HG02623 (cell line): ENCODE measurements around the gene TMEM182.

Source experiments
- ATAC-seq: cut with Tn5 transposase; IDR thresholded peaks from one replicate; pipeline ENCODE4 v1.9.1; 2021; ENCODE audit warnings: moderate library complexity; ENCODE audit not compliant: unreplicated experiment

The TMEM182 gene, protein sequence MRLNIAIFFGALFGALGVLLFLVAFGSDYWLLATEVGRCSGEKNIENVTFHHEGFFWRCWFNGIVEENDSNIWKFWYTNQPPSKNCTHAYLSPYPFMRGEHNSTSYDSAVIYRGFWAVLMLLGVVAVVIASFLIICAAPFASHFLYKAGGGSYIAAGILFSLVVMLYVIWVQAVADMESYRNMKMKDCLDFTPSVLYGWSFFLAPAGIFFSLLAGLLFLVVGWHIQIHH

DNA sequence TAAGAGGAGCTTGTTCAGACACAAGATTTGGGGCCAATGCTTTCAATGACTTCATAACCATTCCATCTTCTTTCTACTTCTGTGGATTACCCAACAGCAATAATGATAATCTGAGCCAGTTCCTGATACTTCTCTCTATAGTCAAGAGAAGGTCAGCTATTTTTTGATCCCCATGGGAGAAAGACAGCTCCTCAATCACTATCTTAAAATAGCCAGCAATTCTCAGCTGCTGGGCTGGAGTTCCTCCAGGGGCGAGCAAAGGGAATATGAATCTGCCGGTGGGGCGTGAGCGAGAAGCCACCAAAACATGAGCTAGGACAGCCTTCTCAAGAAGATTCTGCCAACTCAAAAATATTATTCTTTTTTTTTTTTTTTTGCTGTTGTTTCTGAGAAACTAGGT lies at the start of gene TMEM182:
TSS of gene TMEM182 (plus strand) at position 269 of the 400 bp plus-strand sequence. CDS start 187 bp downstream, outside the sequence.
- no peak for ATAC-seq

DNA sequence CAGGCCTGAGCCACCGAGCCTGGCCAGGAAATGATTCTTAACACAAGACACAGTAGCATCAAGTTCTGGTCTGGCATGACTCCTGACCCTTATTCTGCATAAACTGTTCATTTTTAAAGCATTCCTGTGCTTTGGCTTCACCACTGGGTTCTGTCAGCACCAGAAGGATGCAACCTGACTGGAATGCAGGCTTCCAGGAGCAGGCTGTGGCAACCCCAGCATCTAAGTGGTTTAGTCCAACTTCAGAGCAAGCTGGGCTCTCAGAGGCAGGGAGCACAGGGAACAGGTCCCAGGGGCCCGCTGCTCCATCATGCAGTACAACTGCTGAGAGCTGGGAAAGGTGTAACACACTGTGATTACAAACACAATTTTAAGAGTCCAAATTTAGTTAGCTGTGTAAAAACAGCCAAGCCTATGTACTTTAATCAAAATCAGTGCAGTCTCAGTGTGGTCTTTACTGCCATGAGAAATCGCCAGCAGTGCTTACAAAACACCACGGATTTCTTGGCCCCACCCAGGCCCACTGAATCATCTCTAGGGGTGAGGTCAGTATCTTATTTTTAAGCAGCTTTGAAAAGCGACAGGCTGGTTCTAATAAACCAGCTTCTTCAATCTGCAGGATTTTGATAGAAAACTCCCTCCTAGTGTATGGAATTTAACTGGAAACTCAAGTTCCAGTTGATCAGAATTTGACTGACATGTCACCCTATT lies 44.4 kb upstream of the TMEM182 start:
- no peak for ATAC-seq

- no peak for ATAC-seq
These were observed 43.2 kb upstream of the TMEM182 start for GRCh38 chr2:102718387-102719316.

DNA sequence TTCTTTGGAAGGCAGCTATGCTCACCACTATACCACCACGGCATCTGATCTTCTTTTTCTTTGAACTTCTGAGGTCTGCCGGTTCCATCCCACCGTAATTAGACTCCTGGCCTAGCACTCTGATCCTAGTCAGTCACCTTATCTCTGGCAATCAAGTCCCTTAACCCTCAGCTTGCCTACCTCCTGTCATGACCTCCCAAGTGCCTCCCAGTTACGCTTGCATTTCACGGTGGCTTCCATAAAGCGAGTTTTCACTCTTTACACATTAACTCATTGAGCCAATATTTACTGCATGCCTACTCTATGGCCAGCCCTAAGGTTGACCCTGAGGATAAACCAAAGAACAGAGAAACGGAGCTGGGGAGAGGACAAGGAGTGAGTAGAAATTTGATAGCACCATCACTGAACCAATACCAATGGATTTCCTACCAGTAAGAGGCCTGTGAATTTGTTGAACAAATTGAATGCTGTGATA lies 37.8 kb upstream of the TMEM182 start:
- ATAC-seq = no peak

DNA sequence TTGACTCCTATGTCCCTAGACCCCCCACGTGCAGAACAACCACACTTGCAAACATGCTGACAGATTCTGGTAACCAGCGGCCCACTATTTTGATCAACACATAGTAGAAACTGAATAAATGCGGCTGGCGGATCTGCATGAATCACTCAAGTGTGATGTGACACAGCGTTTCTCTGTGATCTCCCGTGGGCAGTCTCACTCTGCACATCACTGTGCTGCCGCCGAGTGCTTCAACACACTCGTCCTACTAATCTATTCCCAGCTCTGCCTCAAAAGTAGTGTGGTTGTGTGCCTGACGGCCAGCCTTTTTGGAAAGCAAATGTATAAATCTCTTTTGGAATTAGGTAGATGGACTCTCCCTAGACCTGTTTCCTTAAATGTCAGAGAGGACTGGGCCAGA lies 37.3 kb upstream of the TMEM182 start:
- ATAC-seq = no peak

DNA sequence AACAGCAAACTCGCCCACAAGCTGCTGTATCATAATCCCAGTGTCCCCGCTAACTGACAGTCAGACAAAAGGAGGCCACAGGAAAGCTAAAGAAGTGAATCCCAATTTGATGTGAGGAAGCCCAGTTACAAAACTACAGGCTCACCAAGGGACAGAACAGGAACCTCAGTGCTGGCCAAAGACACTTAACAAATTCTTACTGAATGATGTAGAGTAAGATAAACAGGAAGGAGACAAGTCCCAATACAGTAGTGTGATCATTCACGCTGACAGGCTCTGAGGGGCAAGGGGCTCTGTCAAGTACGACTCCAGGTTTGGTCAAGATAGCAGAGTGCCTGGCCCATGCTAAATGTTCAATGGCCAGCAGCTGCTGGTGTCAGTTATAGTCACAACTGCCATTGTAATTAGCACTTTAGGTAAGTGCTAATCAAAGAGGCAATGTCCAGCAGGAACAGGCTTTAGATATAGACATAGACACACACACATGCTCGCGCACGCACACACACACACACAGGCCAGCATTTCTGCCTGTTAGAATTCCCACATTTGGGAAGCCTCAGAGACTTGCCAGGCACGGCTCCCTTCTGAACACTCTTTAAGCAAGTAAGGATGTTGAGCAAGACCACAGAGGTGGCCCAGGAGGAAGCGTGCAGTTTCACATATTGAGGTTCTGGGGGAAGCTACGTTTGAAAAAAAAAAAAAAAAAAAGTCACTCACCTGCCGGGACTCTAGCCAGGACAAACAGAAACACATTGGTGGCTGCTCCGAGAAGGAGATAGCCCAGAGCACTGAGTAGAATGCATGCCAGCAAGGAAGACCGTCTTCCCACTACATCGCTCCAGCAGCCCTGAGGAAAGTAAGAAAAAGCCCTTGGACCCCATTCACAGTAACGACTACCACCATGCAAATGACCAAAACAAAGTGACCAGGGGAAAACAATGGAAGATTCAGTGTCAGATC lies 35.4 kb upstream of the TMEM182 start:
- no peak for ATAC-seq

DNA sequence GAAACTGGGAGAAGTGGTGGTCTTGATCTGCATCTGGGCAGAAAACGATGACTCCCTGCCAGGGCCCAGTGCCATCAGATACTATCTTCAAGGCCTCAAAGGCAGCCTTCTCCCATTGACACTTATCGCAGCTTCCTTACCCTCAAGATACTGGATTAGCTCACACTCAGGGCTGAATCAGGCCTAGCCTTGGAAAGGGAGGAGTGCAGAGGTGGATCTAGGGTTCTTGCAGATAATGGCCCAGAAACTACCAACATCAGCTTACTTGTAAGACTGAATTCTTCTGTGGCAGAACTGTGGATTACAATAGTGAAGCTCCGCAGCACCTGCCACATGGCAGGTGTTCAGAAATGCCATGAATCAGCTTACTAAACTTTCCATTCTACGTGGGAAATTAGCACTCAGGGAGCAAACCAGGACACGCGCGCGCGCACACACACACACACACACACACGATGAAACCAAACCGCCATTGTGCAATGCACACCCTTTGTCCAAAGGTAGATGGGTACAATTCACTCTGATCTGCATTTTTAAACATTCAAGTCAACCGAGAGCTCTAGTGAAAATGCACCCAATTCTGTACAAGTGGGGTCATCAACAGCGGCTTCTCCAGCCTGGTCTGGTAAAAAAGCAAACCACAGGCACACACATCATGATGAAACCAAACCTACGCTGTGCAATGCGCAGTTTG lies 26.3 kb upstream of the TMEM182 start:
- ATAC-seq = no peak

DNA sequence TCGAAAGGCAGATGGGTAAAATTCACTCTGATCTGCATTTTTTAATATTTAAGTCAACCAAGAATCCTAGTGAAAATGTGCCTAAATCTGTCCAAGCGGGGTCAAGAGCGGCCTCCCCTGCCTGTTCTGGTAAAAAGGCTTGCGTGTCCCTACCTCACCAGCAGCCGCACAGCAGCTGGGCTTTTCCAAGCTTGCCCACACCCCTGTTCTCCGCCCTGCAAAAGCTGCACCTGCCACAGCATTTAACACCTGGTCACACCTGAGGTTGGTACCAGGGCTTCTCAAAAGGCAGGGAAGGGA lies 25.8 kb upstream of the TMEM182 start:
- ATAC-seq = peak; percentile 9

DNA sequence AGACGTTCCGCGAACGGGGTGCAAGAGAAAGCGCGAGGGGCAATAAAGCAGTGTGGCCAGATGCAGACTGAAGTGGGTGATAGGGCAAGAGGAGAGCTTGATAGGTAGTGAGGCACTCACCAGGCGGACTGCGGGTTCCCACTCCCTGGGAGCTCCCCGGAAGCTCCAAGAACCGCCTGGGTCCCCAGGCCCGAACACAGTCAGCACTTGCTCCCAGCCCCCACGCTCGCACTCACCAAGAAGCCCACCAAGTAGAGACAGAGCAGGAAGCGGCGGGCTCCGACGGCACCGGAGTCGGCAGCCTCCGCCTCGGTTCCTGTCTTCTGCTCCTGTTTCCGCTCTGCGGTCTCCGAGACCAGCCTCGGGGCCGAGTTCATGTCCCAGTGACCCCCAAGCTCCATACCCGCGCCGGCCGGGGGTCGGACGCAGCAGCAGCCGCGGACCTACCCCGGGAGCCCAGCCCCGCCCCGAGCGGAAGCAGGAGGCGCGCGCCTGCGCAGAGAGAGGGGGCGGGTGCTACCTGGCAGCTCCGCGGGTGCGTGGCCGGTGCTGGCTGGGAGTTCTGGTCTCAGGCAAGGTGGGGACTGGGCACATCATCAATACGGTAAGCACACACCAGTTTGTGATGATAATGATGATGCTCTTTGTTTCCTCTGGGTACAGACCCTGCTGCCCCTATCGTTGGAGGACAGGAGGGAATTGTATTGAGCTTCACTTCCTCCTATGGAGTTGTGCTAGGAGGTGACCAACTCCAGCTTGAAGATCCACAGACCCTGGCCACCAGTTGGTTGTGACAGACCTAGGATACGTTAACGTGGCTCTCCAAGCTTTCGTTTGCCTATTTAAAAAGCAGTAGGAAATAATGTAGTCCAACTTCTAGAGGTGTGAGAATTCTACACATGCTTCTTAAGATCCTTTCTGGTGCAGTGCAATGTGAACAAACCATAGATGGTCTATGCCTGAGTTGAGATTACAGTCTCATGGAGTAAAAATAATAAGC lies 25.1 kb upstream of the TMEM182 start:
- ATAC-seq = peak; percentile 87

- ATAC-seq = peak; percentile 32
These were observed 24.4 kb upstream of the TMEM182 start for GRCh38 chr2:102737431-102737830.

DNA sequence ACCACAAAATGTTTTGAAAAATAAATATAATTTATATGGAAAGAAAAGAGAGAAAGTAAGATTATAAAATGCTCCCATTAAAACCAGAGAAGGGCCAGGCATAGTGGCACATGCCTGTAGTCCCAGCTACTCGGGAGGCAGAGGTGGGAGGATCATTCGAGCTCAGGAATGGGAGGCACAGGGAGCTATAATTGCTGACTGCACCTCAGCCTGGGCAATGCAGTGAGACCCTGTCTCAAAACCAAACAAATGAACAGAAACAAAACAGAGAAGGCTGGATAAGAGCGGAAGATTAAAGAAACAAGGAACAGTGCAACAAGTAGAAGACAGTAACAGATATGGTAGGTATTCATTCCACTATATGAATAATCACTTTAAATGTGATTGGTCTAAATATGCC lies 18.6 kb upstream of the TMEM182 start:
- ATAC-seq = no peak

DNA sequence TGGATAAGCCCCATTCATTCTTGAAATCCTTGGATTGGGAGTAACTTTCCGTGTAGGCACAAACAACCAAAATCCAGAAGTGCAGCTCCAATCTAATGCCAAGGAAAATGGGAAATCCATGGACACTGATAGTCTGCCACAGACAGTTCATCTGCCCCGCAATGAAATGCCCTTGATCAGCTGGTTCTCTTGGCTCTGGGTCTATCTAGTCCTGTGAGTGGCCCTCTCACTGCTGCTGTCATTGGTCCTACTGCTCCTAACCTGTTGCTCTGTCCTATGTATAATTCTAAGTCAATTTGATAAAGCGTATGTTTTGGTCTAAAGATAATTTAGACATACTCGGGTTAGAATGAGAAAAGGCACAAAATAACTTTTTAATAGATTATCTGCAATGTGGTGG lies 13.7 kb upstream of the TMEM182 start:
- ATAC-seq = no peak

- peak; percentile 75 for ATAC-seq
These were observed 11.9 kb upstream of the TMEM182 start for GRCh38 chr2:102749938-102750337.

- peak; percentile 48 for ATAC-seq
These were observed 8.2 kb upstream of the TMEM182 start for GRCh38 chr2:102753563-102754159.

DNA sequence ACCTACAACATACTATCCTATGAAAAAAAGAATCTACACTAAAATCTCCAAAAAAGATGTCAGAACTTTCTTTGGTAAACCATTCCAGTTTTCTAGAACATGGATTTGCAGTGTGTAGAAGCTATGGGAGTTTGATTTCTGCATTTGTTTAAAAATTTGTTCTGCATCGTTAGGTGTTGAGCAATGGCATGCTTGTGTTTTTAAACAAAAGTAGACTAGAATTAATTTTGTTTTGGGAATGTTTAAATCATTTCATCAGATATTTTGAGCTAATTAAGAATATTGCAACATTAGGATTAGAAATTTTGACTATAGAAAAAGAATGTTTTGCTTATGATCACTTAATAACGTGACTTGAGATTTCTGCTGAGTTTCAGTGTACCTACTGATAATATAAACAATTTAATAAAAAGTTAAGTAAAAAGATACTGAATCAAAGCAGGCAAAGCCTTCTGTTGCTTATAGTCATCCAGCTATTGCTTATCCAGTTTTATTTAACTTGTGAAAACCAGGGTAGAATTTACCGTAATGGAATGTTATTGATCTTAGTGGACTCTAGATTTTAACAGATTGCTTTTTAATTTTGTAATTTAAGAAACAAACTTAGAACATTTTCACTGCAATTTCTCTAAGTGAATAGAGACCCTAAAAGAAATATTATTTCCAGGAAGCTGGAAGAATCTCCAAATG lies 7.2 kb upstream of the TMEM182 start:
- ATAC-seq = no peak

GRCh38 chr2:102755284-102755683 lies 6.5 kb upstream of the TMEM182 start:
- ATAC-seq = no peak

DNA sequence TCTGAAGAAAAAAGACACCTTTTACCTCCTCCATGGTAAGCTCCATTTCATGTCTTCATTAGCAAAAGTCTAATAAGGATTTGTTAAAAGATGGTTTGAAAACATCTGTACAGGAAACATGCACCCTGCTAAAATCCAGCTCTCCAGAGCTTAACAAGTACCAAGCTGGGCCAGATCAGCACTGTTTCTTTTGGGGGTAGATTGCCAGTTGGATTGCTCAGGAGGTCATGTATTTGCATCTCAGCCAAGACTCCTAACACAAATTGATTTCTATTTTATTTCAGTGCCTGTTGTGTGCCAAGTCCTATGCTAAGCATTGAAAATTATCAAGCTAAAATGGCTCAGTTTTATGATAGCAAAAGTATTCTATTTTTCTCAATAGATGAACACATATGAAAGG lies 3.4 kb upstream of the TMEM182 start:
- no peak for ATAC-seq

DNA sequence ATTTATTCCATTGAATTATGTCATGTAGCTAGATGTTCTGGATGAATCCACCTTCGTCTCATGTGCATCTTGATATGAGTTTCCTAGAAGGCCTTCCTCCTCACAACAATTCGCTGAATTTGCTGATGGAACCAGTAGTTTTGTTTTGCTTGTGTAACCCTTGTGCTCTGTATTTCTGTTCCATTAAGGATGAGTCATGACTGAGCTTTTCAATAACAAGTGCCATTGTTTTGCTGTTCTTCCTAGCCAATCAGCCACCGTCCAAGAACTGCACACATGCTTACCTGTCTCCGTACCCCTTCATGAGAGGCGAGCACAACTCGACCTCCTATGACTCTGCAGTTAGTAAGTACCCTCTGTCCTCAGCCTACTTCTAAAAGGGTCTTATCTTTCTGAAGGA lies 2.3 kb downstream of the TMEM182 start:
- ATAC-seq = no peak
